SK-N-SH treated with all-trans-retinoic acid at 6 μM for 48 hours (cell line): Measurements from ENCODE around the gene TANC1.

Experiments
- PPARA ChIP-seq: fragments of 250-450 bp; sonication (Bioruptor Pico); IDR thresholded peaks from 2 replicates; pipeline ENCODE4 v1.5.0; 2020; ENCODE audit warnings: mild to moderate bottlenecking, borderline replicate concordance
- RARB ChIP-seq: fragments of 250-450 bp; sonication (Bioruptor Pico); IDR thresholded peaks from 2 replicates; pipeline ENCODE4 v1.8.0; 2021; ENCODE audit warnings: mild to moderate bottlenecking, moderate library complexity
- ZFP3 ChIP-seq: fragments of 250-450 bp; sonication (Bioruptor Pico); IDR thresholded peaks from 2 replicates; pipeline ENCODE4 v1.5.0; 2020; ENCODE audit warnings: mild to moderate bottlenecking, moderate library complexity
- TF ChIP-seq, protein P1 (sequence below): fragments of 250-450 bp; sonication (Bioruptor Pico); IDR thresholded peaks from 2 replicates; pipeline ENCODE4 v1.5.1; 2020; ENCODE audit warnings: low read depth, mild to moderate bottlenecking, moderate library complexity

DNA sequence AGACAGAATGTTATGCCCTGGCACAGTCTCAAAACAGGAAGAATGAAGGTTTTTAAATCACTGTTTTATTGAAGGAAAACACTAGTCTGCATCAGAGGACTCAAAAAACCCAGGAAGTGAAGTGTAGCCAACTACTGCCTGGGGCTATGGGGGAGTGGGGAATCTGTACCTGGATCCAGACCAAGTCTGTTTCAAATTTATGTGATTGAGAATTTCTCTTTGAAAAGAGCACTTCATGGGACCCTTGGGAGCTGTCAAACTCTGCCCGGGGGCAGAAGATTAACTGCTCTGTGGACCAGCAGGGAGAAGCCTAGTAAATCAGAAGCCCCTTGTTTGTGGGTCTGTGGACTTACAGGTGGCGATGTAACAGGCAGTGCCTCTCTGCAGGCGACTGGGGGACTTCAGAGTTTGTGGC, 45.3 kb upstream of the TANC1 start:
- TF ChIP-seq RARB (CRISPR knock-in tag) = no peak
- no peak for TF ChIP-seq PPARA (CRISPR knock-in tag)
- TF ChIP-seq, protein P1, sequence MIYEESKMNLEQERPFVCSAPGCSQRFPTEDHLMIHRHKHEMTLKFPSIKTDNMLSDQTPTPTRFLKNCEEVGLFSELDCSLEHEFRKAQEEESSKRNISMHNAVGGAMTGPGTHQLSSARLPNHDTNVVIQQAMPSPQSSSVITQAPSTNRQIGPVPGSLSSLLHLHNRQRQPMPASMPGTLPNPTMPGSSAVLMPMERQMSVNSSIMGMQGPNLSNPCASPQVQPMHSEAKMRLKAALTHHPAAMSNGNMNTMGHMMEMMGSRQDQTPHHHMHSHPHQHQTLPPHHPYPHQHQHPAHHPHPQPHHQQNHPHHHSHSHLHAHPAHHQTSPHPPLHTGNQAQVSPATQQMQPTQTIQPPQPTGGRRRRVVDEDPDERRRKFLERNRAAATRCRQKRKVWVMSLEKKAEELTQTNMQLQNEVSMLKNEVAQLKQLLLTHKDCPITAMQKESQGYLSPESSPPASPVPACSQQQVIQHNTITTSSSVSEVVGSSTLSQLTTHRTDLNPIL (CRISPR knock-in tag) = no peak
- TF ChIP-seq ZFP3 (CRISPR knock-in tag) = no peak
